GM18502 (cell line): Measurements from ENCODE around the gene OR5L2.
"Not testable (repeated sequence)": the region's sequence is repeated elsewhere in the genome, so short reads cannot be mapped to it uniquely, and the experiment has no call there.

ENCODE experiments used
- ATAC-seq: cut with Tn5 transposase; IDR thresholded peaks from one replicate; pipeline ENCODE4 v1.9.1; 2021; ENCODE audit warnings: mild to moderate bottlenecking; ENCODE audit not compliant: unreplicated experiment, poor library complexity

OR5L2 gene

DNA sequence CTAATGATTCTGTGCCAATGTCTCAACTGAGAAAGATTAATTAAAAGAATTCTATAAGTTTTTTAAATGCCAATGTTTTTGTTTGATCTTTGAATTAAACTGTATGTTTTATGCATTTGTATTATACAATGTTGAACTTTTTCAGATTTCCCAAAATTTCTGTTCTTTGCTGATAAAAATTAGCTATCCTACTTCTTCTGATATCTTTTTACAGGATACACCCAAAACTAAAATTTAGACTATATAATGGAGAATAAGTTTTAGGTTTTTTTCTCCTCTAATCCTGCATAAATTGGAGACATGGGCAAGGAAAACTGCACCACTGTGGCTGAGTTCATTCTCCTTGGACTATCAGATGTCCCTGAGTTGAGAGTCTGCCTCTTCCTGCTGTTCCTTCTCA is at the start of gene OR5L2:
Gene OR5L2, plus strand, starts transcription at position 301 of the 400 bp plus-strand sequence. Its CDS starts 0 bp downstream, at position 301.
- no peak for ATAC-seq

DNA sequence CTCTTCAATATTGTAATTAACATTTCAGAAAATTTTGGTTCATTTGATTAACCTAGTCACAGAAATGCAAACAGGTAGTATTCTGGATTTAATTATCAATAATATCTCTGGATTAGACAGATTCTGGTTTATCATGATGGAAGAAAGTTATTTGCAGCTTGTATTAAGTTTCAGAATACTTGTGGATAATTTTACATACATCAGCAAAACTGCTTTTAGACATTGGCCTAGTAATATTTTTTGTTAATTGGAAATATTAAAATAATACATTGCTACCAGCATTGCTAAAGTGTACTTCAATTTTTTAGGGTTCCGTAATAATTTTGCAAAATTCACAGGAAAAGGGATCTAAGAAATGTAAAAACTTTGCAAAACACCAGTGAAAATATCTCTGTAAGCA is 35.4 kb upstream of the OR5L2 start:
- no peak for ATAC-seq

DNA sequence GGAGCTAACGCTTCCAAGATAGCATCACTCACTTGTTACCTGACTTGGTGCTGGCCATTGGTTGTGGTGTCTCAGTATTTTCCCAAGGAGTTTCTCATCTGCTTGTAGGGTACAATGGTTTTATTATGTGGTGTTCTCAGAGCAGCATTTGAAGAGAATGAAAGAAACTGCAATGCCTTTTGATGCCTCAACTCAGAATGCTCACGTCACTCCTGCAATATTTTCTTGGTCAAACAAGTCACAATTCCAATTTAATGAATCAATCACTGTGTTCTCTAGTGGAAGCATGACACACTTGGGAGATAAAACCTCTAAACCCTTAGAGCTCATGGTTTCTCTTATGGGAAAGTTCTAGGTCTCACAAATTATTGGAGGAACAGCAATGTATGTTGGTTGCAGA is 33.7 kb upstream of the OR5L2 start:
- no peak for ATAC-seq

DNA sequence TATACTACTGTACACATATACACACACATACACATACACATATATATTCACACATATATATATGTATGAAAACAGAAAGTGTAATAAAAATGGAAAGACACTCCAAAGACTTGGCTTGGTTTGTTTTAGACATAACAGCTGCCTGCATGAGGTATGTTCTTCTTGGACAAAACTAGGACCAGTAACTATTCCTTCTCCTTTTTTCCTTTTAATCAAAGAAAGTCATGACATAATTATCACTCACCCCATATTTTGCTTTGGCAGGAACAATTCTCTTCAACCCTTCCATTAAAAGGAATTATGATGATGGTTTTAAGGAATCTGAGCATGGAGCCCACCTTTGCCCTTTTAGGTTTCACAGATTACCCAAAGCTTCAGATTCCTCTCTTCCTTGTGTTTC is 31.8 kb upstream of the OR5L2 start, which contains the start of gene OR5D14:
Gene OR5D14, plus strand, starts transcription at position 301 of the 400 bp plus-strand sequence. Its CDS starts 0 bp downstream, at position 301.
- no peak for ATAC-seq

DNA sequence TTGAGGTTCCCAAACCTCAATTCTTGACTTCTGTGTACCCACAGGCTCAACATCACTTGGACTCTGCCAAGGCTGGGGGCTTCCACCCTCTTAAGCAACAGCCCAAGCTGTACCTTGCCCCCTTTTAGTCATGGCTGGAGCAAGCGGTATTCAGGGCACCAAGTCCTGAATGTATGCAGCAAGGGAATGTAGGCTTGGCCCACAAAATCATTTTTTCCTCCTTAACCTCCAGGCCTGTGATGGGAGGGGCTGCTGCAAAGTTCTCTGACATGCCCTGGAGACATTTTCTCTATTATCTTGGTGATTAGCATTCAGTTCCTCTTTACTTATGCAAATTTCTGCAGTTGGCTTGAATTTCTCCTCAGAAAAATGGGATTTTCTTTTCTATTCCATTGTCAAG is 20.8 kb upstream of the OR5L2 start:
- ATAC-seq: no peak

DNA sequence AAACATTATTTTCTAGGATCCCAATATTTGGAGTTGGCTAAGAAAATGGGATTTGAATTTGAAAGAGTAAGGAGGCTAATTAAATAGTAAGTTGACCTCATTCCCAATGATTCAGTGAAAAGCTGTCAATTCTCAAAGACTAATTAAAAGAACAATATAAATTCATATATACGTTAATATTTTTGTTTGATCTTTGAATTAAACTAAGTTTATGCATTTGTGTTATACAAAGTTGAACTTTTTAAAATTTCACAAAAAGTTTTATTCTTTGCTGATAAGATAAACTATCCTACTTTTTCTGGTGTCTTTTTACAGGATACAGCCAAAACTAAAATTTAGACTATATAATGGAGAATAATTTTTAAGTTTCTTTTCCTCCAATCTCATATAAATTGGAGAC is 16.0 kb upstream of the OR5L2 start, which contains the start of gene OR5L1:
Gene OR5L1, plus strand, starts transcription at position 301 of the 400 bp plus-strand sequence. CDS start 100 bp downstream, outside the sequence.
- ATAC-seq: no peak

DNA sequence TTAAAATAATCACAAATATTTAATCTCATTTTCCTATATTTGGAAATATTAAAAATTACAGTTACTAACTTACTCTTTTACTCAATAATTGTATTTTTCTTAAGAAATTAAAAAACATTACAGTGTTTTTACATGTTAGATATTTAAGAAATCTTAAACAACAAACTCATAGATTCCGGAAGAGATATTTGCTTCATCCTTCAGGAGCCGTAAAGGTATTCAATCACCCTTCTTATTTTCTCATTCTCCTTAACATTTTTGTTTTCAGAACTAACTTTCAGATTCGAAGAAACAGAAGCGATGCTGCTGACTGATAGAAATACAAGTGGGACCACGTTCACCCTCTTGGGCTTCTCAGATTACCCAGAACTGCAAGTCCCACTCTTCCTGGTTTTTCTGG is 7.7 kb upstream of the OR5L2 start, which contains the start of gene OR5D18:
Gene OR5D18, plus strand, starts transcription at position 301 of the 400 bp plus-strand sequence. Its CDS starts 0 bp downstream, at position 301.
- no peak for ATAC-seq

DNA sequence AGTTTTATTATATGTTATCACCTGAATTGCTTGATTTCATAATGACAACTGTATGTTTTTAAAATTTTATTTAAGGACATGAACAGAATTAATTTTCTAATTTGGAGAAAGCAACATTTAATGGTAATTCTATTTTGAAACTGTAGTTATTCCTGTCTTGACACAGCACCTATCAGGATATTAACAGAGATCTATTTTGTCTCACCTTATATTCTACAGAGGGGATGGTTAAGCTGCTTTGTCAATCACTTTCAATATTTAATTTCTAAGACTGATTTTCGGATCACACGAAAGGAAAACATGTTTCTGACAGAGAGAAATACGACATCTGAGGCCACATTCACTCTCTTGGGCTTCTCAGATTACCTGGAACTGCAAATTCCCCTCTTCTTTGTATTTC is 11.4 kb downstream of the OR5L2 start, which contains the start of gene OR5D16:
Gene OR5D16, plus strand, starts transcription at position 301 of the 400 bp plus-strand sequence. Its CDS starts 0 bp downstream, at position 301.
- no peak for ATAC-seq

DNA sequence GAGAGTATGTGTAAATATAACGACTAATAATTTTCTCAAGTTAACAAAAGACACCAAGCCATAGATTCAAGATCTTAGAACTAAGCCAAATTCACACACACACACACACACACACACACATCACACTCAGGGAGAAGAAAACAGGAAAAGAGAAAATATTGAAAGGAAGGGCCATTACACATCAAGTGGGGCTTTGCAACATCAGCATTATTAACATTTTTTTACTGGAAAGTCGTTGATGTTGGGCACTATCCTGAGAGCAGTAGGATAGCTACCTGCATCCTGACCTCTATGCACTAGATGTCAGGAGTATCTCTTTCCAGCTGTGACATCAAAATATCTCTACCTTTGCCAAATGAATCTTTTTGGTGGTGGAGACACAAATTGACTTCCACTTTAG is 20.4 kb downstream of the OR5L2 start:
- ATAC-seq: no peak

DNA sequence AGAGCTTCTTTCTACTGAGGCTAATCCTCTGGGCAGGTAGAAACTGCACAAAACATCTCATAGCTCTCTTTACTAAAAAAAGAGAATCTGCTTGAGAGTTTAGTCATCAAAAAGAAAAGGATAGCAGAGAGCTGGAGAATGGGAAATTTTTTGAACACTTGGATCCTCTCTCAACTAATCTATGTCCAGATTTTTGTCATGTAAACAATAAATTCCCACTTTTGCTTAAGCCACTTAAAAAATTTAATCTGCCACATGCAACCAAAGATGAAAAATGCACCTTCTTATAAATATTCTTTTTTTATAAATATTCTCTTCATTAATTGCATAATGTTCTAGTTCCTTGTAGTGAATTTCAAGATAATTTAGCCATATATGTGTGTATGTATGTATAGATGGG is 22.0 kb downstream of the OR5L2 start:
- ATAC-seq: no peak

DNA sequence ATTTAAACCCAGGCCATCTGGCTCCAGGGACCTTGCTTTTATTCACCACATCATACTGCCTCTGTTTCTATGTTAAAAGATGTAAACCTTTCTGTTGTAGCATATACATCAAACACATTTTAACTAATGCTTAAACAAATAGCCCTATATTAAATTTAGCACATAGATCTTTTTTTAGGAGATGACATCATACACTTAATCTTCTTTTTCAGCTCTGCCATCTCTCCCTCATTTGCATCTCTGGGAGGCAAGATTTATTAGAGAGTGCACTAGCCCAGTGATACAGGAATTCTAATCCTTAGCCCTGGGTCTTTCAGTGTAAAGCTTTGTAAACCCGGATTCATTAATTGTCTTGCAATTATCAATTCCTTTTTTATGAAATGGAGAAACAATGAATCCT is 25.1 kb downstream of the OR5L2 start:
- no peak for ATAC-seq

DNA sequence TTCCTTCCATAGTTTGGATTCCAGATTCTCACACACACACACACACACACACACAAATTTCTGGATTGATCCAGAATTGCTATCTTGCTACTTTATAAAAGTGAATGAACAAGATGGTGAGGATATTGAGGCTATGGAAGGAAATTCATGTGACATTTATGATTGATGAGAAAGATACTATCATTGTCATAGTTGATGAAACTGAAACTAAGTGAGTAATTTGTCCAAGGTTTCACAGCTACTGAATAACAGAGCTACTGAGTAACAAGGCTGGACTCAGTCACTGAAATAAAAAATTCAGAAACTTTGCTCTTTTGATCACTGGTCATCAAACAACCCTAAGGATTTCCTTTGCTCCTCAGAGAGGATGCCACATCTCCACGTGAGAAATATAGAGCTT is 27.7 kb downstream of the OR5L2 start:
- peak; percentile 65 for ATAC-seq

DNA sequence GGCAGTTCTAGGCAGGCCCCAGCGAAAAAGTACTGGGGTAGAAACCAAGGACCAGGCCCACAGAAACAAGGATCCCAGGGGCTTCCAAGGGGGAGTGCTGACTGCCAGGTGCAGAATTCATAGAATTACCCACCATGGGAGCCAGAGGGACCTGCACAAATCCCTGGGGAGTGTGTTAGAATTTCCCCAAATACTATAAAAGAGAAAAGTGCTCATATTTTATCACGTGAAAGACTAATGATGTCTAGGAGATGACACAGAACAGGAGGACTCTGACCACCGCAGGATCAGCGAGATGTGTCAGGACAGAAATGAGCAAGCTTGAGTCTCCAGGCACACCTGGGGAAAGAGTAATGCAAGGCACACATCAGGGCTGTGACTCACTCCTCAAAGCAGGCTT is 40.3 kb downstream of the OR5L2 start:
- not testable (repeated sequence) for ATAC-seq

DNA sequence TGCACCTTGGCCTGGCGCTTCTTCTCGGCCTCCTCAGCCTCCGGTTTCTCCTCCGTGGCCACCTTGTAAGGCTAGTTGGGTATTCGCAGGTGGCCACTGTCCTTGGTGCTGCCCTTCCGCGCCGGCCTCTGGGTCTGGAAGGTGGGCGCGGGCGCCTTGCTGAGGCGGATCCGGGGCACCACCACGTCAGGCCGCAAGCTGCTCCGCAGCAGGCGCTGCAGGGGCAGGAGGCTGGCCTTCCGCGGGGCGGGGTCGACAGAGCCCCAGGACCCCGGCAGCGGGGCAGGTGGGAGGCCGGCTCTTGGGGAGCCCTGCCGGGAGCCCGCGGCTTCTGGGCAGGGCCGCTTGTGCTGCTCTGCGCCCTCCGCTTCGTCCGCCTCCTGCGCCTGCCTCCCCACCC is 45.7 kb downstream of the OR5L2 start:
- not testable (repeated sequence) for ATAC-seq

DNA sequence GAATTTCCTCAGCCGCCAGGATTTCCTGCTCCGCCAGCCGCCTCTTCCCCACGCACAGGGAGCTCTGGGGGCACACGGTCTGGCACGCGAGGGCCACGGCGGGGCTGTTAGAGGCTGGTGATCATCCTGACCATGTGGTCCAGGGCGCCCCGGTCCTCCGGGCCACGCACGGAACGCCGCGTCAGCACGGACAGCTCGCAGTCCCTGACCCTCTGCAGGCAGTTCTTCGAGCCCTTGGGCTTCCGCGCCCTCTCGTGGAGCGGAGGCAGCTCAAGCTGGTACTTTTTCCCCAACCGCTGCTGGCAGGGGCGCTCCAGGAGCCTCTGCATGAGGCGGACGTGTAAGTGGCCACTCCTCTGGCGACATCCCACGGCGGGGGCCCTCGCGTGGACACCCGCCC is 46.1 kb downstream of the OR5L2 start:
- ATAC-seq: not testable (repeated sequence)
